HG02852 (cell line): Measurements from ENCODE around the gene COG5.
"Not testable (repeated sequence)": the region's sequence is repeated elsewhere in the genome, so short reads cannot be mapped to it uniquely, and the experiment has no call there.

Experiments
- ATAC-seq: cut with Tn5 transposase; IDR thresholded peaks from one replicate; pipeline ENCODE4 v1.9.1; 2021; ENCODE audit warnings: mild to moderate bottlenecking, moderate library complexity; ENCODE audit not compliant: unreplicated experiment

COG5 gene

GRCh38 chr7:107234436-107234835 lies 329.3 kb downstream of the COG5 start:
- no peak for ATAC-seq

- ATAC-seq: no peak
These were observed 329.7 kb downstream of the COG5 start for GRCh38 chr7:107233981-107234380.

GRCh38 chr7:107233174-107233573 lies 330.5 kb downstream of the COG5 start:
- no peak for ATAC-seq

GRCh38 chr7:107232568-107233090 lies 331.1 kb downstream of the COG5 start:
- ATAC-seq: no peak

GRCh38 chr7:107230334-107230733 lies 333.4 kb downstream of the COG5 start:
- ATAC-seq: no peak

- ATAC-seq: no peak
These were observed 335.4 kb downstream of the COG5 start for GRCh38 chr7:107228291-107228690.

GRCh38 chr7:107224374-107225223 lies 339.1 kb downstream of the COG5 start:
- ATAC-seq: no peak

- not testable (repeated sequence) for ATAC-seq
These were observed 342.9 kb downstream of the COG5 start for GRCh38 chr7:107220806-107221205.

GRCh38 chr7:107220356-107220755 lies 343.4 kb downstream of the COG5 start:
- no peak for ATAC-seq

- no peak for ATAC-seq
These were observed 344.0 kb downstream of the COG5 start for GRCh38 chr7:107219563-107220244.

GRCh38 chr7:107213945-107214344 lies 349.8 kb downstream of the COG5 start:
- no peak for ATAC-seq

- ATAC-seq: no peak
These were observed 350.4 kb downstream of the COG5 start for GRCh38 chr7:107213193-107213788.

GRCh38 chr7:107212725-107213124 lies 351.0 kb downstream of the COG5 start:
- ATAC-seq: peak; percentile 57

- no peak for ATAC-seq
These were observed 353.3 kb downstream of the COG5 start for GRCh38 chr7:107210400-107210799.

GRCh38 chr7:107209565-107209964 lies 354.2 kb downstream of the COG5 start:
- no peak for ATAC-seq

GRCh38 chr7:107208563-107208962 lies 355.2 kb downstream of the COG5 start:
- ATAC-seq: no peak

- no peak for ATAC-seq
These were observed 355.6 kb downstream of the COG5 start for GRCh38 chr7:107208024-107208521.

GRCh38 chr7:107207459-107207858 lies 356.3 kb downstream of the COG5 start:
- ATAC-seq: no peak

GRCh38 chr7:107206706-107207105 lies 357.0 kb downstream of the COG5 start:
- ATAC-seq: no peak

GRCh38 chr7:107206136-107206535 lies 357.6 kb downstream of the COG5 start:
- no peak for ATAC-seq

- no peak for ATAC-seq
These were observed 360.1 kb downstream of the COG5 start for GRCh38 chr7:107203607-107204006.
